GM18511 (cell line): ENCODE results near the gene ANKRD13D.

Experiments used
- ATAC-seq: cut with Tn5 transposase; IDR thresholded peaks from one replicate; pipeline ENCODE4 v1.9.1; 2021; ENCODE audit warnings: mild to moderate bottlenecking, moderate library complexity; ENCODE audit not compliant: unreplicated experiment

The ANKRD13D gene

GRCh38 chr11:67261946-67262681 lies 27.0 kb upstream of the ANKRD13D start:
- no peak for ATAC-seq

GRCh38 chr11:67262731-67263675 lies 26.1 kb upstream of the ANKRD13D start:
- ATAC-seq: peak; percentile 44

DNA sequence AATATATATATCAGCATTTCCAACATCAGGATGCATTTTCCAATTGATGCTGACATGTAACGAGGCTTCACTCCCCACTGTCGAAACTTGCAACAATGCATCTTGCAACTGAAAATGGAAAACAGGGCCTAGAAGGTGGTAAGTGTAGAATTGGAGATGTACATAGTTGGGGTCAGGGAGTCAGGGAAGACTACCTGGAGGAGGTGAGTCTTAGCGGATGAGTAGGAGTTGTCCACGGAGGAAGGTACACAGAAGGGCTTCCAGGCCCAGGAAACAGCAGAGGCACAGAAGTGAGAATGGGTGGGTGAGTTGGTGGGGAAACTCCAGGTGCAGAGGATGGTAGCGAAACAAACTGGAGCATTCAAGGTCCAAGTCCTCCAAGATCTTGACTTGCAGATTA lies 24.8 kb upstream of the ANKRD13D start:
- no peak for ATAC-seq

GRCh38 chr11:67264877-67265632 lies 24.0 kb upstream of the ANKRD13D start:
- no peak for ATAC-seq

DNA sequence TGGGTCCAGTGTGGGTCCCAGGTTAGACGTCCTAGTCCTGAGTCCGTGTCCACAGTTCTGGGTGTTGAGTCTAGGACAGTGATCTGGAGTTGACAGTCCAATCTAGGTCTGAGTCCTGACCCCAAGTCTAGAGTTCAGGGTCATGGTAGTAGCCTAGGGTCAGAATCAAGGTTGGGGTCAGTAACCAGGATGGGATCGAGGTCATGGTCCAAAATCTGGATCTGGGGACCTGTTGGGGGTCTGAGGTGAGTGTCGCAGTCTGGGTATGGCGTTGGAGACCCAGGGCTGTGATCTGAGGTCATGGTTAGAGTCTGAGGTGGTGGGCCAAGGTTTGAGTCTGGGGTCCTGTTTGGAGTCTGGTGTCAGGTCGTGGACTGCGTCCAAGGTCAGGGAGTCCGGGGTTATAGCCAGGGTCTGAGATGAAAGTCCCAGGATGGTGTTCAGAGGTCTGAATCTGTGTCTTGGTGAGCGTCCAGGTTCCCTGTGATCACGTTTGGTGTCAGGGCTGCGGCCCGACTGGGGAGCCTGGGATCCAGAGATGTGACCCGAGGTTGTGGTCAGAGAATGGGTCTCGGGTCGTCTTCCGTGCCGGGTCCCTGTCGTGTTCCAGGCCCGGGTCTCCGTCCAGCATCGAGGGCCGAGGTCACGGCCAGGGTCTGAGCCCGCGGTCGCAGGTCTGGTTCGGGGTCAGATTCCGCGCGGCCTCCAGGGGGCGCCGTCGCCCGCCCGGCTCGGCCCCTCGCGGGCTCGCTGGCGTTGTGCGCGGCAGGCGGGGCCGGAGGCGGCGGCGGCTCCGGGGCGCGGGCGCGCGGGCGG lies 23.3 kb upstream of the ANKRD13D start:
- ATAC-seq: peak; percentile 39

DNA sequence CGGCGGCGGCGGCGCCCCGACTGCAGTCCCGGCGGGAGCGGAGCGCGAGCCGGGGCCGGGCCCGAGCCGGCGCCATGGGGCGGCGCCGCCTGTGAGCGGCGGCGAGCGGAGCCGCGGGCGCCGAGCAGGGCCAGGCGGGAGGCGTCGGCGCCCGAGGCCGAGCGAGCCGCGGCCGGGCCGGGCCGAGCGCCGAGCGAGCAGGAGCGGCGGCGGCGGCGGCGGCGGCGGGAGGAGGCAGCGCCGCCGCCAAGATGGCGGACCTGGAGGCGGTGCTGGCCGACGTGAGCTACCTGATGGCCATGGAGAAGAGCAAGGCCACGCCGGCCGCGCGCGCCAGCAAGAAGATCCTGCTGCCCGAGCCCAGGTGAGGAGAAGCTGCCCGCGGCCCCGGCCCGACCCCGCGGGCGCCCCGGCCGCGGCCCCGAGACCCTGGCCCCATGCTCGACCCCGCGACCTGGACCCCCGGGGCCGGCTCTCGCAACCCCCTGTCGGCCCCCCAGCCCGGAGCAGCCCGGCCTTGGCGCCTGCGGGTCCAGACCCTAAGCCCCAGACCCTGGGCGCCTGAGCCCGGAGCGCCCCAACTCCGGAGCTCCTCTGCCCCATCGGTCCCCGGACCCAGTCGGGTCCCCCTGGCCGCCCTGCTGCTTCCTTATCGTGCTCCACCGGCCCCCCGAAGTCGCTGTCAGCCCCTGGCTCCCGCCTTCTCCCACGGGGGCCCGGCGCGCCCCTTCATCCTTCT lies 22.5 kb upstream of the ANKRD13D start, which contains the start of gene GRK2:
Gene GRK2 (plus strand): TSS at position 25 of the 739 bp plus-strand sequence. CDS start 227 bp downstream, at position 252.
- ATAC-seq: peak; percentile 8

DNA sequence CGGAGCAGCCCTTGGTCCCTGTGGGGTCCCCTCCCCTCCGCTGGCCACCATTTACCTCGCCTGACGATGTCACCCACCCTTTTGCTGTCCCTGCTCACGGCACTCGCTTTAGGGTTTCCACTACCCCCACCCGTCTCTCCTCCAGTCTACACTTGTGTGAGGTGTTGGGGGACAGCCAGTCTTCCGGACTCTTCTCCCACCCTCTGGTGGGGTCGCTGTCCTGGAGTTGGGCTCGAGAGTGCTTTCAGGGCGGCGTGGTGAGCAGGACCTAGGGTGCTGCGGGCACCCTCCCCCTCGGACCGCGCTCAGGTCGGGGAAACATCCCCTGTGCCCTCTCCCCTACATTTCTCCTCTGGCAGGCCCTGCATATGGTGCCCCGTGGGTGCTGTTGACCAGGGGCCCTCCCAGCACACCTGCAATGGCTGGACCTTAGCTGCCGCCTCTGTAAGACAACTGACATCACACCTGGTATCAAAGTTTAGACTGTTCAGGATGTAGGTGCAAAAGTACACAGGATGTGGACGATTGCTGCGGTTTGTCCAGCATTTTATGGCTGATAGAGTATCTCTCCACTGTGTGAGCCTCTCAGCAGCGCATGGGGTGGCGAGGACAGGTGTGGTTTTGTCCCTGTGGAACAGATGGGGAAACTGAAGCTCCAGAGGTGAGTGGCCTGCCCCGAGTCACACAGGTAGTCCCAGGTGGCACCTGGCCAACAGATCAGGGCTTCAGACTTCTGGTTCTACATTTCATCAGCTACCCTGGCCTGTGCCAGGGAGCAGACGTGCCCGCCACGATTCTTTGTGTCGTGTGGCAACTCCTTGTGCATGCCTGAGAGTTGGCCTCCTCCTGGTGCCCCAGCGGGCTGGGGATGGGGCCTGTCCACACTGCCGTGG lies 21.7 kb upstream of the ANKRD13D start:
- ATAC-seq: no peak

GRCh38 chr11:67268081-67268961 lies 20.8 kb upstream of the ANKRD13D start:
- peak; percentile 54 for ATAC-seq

DNA sequence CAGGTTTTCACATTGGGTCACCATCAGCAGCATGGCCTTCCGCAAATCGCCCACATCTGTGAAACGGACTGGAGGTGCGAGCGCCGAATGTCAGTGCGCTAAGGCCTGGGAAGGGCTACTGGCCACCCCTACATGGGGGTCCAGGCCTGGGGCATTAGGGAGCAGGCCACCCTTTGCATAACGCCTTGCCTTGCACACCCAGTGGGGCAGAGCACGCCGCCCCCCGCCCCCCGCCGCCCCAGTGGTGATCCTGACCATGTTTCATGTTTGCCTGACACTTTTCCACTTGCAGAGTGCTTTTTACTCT lies 20.2 kb upstream of the ANKRD13D start:
- no peak for ATAC-seq

- no peak for ATAC-seq
These were observed 19.5 kb upstream of the ANKRD13D start for GRCh38 chr11:67269401-67270255.

DNA sequence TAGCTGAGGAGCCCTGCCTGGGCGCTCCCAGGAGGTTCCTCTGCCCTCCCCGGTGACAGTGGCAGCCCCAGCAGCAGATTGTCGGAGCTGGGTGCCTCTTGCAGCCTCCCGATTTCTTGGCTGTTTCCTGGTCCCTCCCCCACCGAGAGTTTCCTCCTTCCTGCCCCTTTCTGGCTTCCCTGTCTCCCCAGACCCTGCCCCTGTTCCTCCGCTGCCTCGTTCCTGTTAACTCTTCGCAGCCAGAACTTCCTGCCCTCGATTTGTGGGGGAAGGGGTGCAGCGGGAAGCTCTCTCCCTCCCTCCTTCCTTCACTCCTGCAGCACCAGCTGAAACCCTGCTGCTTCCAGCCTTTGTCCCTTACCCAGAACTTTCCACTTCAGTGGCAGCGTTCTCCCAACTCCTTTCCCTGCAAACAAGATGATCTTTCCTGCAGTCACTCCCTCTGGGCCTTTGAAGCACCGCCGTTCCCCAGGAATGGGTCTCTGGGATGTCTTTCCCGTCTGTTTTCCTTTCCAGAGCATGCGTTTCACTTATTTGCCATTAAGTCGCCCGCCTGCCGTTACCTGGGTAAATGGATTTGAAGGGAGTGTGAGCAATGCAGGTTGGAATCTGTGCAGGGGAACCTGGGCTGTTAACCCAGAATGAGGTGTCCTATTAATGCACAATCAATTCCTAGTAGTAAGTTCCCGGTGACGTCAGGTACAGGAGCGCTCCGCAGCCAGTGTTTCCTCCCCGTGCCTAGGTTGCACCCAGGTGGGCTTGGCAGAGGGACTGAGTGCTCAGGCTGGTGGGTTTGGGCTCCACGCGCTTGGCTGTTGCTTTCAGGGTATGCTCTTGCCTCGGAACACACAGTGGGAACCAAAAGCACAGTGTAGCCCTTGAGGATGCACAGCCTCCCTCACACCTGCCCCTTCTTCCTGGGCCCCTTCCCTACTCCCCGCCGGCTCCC lies 18.6 kb upstream of the ANKRD13D start:
- no peak for ATAC-seq

DNA sequence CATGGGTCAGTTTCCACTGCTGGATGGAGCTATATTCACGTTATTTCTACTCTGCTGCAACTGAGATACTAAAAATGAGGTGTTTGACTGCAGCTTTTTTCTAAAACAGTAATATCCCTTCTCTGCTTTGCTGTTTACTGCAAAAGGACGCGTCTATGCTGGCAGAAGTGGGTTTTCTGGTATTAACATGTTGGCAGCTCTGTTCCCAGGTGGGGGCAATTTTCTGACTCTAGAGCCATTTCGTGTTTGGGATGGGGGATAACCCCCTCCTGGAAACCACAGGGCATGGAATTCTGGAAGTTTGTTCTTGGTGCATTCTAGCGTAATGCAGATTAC lies 17.9 kb upstream of the ANKRD13D start:
- no peak for ATAC-seq

GRCh38 chr11:67271541-67272284 lies 17.4 kb upstream of the ANKRD13D start:
- ATAC-seq: no peak

- ATAC-seq: no peak
These were observed 16.5 kb upstream of the ANKRD13D start for GRCh38 chr11:67272327-67273259.
